Mesendoderm (in vitro differentiated cells): ENCODE results near the gene VENTX.

Experiments
- DNase-seq: peaks from one replicate; pipeline ENCODE4 v3.0.0; 2013
- H2AK5ac ChIP-seq: 2 replicates; pipeline ENCODE4 v1.6.1; 2013; ENCODE audit warnings: low read length, inconsistent platforms
- H2BK120ac ChIP-seq: 2 replicates; pipeline ENCODE4 v1.6.1; 2013; ENCODE audit warnings: low read depth, mild to moderate bottlenecking, low read length, moderate library complexity, mixed read lengths
- H2BK15ac ChIP-seq: replicated peaks from 2 replicates; pipeline ENCODE4 v1.6.1; 2013; ENCODE audit warnings: low read depth, mild to moderate bottlenecking, moderate library complexity
- H2BK5ac ChIP-seq: 2 replicates; pipeline ENCODE4 v1.6.1; 2013; ENCODE audit warnings: low read length, inconsistent platforms
- H3K18ac ChIP-seq: 2 replicates; pipeline ENCODE4 v1.6.1; 2013; ENCODE audit warnings: mild to moderate bottlenecking, low read length, mixed read lengths
- H3K23ac ChIP-seq: one replicate; pipeline ENCODE4 v1.6.1; 2013; ENCODE audit warnings: low read length
- H3K27ac ChIP-seq: 2 replicates; pipeline ENCODE4 v1.5.1; 2013; ENCODE audit warnings: low read depth, mild to moderate bottlenecking, inconsistent platforms, low read length, moderate library complexity
- H3K27me3 ChIP-seq: 2 replicates; pipeline ENCODE4 v1.6.1; 2013; ENCODE audit warnings: low read length, control low read depth, mild to moderate bottlenecking, inconsistent platforms; ENCODE audit not compliant: insufficient read depth, poor library complexity
- H3K36me3 ChIP-seq: 2 replicates; pipeline ENCODE4 v1.6.1; 2013; ENCODE audit warnings: low read length, inconsistent platforms; ENCODE audit not compliant: control insufficient read depth, insufficient read depth
- H3K4ac ChIP-seq: one replicate; pipeline ENCODE4 v1.6.1; 2013; ENCODE audit warnings: low read depth, mild to moderate bottlenecking, low read length, moderate library complexity
- H3K4me1 ChIP-seq: 2 replicates; pipeline ENCODE4 v1.6.1; 2013; ENCODE audit warnings: low read depth, low read length, inconsistent platforms; ENCODE audit not compliant: control insufficient read depth
- H3K4me2 ChIP-seq: 2 replicates; pipeline ENCODE4 v1.6.1; 2013; ENCODE audit warnings: low read length
- H3K4me3 ChIP-seq: 2 replicates; pipeline ENCODE4 v1.5.1; 2013; ENCODE audit warnings: mild to moderate bottlenecking, low read length
- H3K56ac ChIP-seq: one replicate; pipeline ENCODE4 v1.6.1; 2013; ENCODE audit warnings: low read length
- H3K79me1 ChIP-seq: 2 replicates; pipeline ENCODE4 v1.6.1; 2013; ENCODE audit warnings: low read length, inconsistent platforms
- H3K79me2 ChIP-seq: 2 replicates; pipeline ENCODE4 v1.6.1; 2013; ENCODE audit warnings: mild to moderate bottlenecking, low read length; ENCODE audit not compliant: control insufficient read depth, insufficient read depth
- H3K9ac ChIP-seq: 2 replicates; pipeline ENCODE4 v1.6.1; 2013; ENCODE audit warnings: low read length, inconsistent platforms
- H4K5ac ChIP-seq: one replicate; pipeline ENCODE4 v1.6.1; 2013; ENCODE audit warnings: low read length
- H4K8ac ChIP-seq: one replicate; pipeline ENCODE4 v1.6.1; 2013; ENCODE audit warnings: low read depth, mild to moderate bottlenecking, control low read depth, low read length, moderate library complexity
- WGBS: extraction: QIAGEN DNeasy Blood & Tissue Kit; methylation state at CpG from one replicate; pipeline ENCODE4 v1.1.7; 2013; ENCODE audit warnings: low lambda C conversion rate, missing lambda C conversion rate; ENCODE audit not compliant: insufficient coverage; ENCODE audit errors: extremely low coverage; 5-methylcytosine and 5-hydroxymethylcytosine counted together

VENTX gene

GRCh38 chr10:133199992-133200611 lies 37.6 kb upstream of the VENTX start:
- H3K4me1 ChIP-seq = no peaks in the 10 kb centered on the region
- no peak overlapping the region for H3K56ac ChIP-seq
- H3K79me2 ChIP-seq = no peaks in the 10 kb centered on the region
- no peak overlapping the region for H3K18ac ChIP-seq
- H3K27me3 ChIP-seq = no peaks in the 10 kb centered on the region
- no peak overlapping the region for H3K4ac ChIP-seq
- H3K36me3 ChIP-seq = no peaks in the 10 kb centered on the region
- H3K9ac ChIP-seq = no peak overlapping the region
- H2BK5ac ChIP-seq = no peak overlapping the region
- H4K5ac ChIP-seq = no peak overlapping the region
- H3K27ac ChIP-seq = no peak overlapping the region
- no peak overlapping the region for H2BK120ac ChIP-seq
- H2AK5ac ChIP-seq = no peak overlapping the region
- H3K4me3 ChIP-seq = no peak overlapping the region
- DNase-seq = peak; percentile 31
- H3K79me1 ChIP-seq = no peaks in the 10 kb centered on the region
- no peak overlapping the region for H4K8ac ChIP-seq
- no CpG with 5 or more reads among the region's 38 CpGs for WGBS
- H2BK15ac ChIP-seq = no peak overlapping the region
- no peak overlapping the region for H3K23ac ChIP-seq
- no peak overlapping the region for H3K4me2 ChIP-seq

DNA sequence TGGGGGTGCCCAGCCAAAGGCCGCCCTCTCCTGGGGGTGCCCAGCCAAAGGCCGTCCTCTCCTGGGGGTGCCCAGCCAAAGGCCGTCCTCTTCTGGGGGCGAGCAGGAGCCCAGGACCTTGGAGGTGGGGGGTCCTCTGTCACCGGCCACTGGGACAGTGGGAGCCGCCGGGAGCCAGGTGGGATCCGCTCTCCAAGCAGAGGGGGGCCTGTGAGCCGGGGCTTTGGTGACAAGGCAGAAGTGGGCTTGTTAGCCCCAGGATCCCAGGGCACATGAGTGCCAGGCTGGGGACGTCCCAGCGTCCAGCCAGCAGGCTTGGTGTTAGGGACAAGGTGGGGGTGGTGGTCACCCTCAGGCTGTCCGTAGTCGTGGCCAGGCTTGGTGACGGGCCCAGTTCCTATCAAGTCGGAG lies 37.0 kb upstream of the VENTX start:
- H2BK120ac ChIP-seq = no peak overlapping the region
- no peak for DNase-seq
- H3K79me1 ChIP-seq = no peaks in the 10 kb centered on the region
- no peak overlapping the region for H3K4me3 ChIP-seq
- WGBS = no CpG with 5 or more reads among the region's 15 CpGs
- H3K56ac ChIP-seq = no peak overlapping the region
- no peak overlapping the region for H3K27ac ChIP-seq
- H3K4ac ChIP-seq = no peak overlapping the region
- no peak overlapping the region for H3K18ac ChIP-seq
- H3K27me3 ChIP-seq = no peaks in the 10 kb centered on the region
- H2BK15ac ChIP-seq = no peak overlapping the region
- H2AK5ac ChIP-seq = no peak overlapping the region
- H2BK5ac ChIP-seq = no peak overlapping the region
- H3K4me2 ChIP-seq = no peak overlapping the region
- H4K8ac ChIP-seq = no peak overlapping the region
- no peak overlapping the region for H3K9ac ChIP-seq
- H4K5ac ChIP-seq = no peak overlapping the region
- H3K36me3 ChIP-seq = no peaks in the 10 kb centered on the region
- no peak overlapping the region for H3K23ac ChIP-seq
- H3K79me2 ChIP-seq = no peaks in the 10 kb centered on the region
- no peaks in the 10 kb centered on the region for H3K4me1 ChIP-seq

DNA sequence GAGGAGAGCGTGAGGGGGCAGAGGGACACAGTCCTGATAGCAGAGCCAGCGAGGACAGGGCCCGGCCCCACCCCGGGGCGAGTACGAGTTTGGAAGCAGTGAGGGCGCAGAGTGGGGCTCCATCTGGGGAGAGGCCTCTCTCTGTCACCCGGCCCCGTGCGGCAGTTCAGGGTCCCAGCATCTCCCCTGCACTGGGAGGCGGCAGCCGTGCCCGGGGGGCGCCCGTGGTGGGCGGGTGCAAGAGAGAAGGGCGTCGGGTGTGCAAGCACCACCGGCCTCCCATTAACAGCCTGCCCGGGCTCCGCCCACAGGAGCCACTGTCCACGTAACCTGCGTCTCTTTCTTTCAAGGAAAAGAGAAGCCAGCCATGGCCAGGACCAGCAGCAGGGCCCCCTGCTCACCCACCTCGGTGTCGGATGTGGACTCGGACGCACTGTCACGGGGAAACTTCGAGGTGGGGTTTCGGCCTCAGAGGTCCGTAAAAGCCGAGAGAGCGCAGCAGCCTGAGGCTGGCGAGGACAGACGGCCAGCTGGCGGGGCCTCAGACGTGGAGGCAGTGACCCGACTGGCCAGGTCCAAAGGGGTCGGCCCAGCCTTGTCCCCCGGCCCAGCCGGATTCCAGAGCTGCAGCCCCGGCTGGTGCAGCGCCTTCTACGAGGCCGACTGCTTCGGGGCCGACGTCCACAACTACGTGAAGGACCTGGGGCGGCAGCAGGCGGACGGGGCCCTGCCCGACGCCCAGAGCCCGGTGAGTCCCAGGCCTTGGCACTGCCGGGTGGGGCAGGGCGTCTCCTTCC lies 36.3 kb upstream of the VENTX start:
- no peak for DNase-seq
- no CpG with 5 or more reads among the region's 57 CpGs for WGBS
- H3K27me3 ChIP-seq = no peaks in the 10 kb centered on the region
- no peak overlapping the region for H2BK5ac ChIP-seq
- H3K23ac ChIP-seq = no peak overlapping the region
- no peak overlapping the region for H4K8ac ChIP-seq
- no peaks in the 10 kb centered on the region for H3K36me3 ChIP-seq
- no peak overlapping the region for H3K4ac ChIP-seq
- H2BK120ac ChIP-seq = no peak overlapping the region
- no peak overlapping the region for H2BK15ac ChIP-seq
- H3K79me2 ChIP-seq = no peaks in the 10 kb centered on the region
- H2AK5ac ChIP-seq = no peak overlapping the region
- H3K9ac ChIP-seq = no peak overlapping the region
- no peak overlapping the region for H4K5ac ChIP-seq
- no peak overlapping the region for H3K27ac ChIP-seq
- no peak overlapping the region for H3K4me2 ChIP-seq
- no peak overlapping the region for H3K4me3 ChIP-seq
- no peak overlapping the region for H3K56ac ChIP-seq
- H3K18ac ChIP-seq = no peak overlapping the region
- H3K79me1 ChIP-seq = no peaks in the 10 kb centered on the region
- no peaks in the 10 kb centered on the region for H3K4me1 ChIP-seq

DNA sequence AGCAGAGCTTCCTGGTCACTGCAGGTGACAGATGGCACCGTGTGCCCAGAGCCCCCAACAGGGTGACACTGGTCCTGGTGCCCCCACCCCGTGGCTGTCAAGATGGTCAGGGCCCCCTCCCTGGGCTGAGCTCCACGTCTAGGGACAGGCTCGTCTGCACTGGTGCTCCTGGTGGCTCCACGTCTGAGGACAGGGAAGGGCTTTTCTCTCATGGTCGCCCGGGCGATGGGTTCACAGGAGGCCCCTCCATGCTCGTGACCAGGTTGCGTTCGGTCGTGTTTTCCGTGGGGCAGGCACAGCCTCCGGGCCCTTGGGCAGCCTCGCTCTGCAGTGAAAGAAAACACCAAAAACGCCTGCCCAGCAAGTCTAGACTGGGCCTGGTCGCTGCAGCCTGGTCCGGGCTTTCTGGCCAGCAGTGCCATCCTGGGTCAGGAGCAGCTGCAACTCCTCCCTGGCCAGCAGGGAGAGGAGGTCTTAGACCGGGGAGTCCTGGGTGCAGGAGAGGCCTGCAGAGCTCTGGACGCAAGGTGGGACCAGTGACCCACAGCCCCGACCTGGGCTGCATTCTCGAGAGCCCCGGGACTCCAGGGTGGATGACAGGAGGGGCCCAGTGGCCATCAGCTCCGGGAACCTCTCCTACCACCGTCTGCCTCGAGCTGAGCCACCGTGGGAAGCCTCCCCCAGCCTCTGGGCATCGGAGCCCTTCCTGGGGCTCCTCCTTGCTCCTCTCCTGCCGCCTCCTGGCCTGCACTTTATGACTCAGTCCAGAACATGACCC lies 35.5 kb upstream of the VENTX start:
- H3K4ac ChIP-seq = no peak overlapping the region
- no peak overlapping the region for H3K23ac ChIP-seq
- no peak overlapping the region for H4K8ac ChIP-seq
- H3K4me3 ChIP-seq = no peak overlapping the region
- no peak overlapping the region for H2BK120ac ChIP-seq
- H3K4me1 ChIP-seq = no peaks in the 10 kb centered on the region
- WGBS = no CpG with 5 or more reads among the region's 29 CpGs
- H3K4me2 ChIP-seq = no peak overlapping the region
- no peak overlapping the region for H3K18ac ChIP-seq
- no peaks in the 10 kb centered on the region for H3K79me2 ChIP-seq
- H3K56ac ChIP-seq = no peak overlapping the region
- no peak overlapping the region for H3K9ac ChIP-seq
- no peaks in the 10 kb centered on the region for H3K36me3 ChIP-seq
- no peak for DNase-seq
- no peak overlapping the region for H2BK15ac ChIP-seq
- no peak overlapping the region for H2BK5ac ChIP-seq
- no peaks in the 10 kb centered on the region for H3K79me1 ChIP-seq
- H3K27me3 ChIP-seq = no peaks in the 10 kb centered on the region
- no peak overlapping the region for H4K5ac ChIP-seq
- no peak overlapping the region for H2AK5ac ChIP-seq
- no peak overlapping the region for H3K27ac ChIP-seq

- Histone ChIP-seq H3K56ac (no peak overlapping the region), H3K36me3 (no peaks in the 10 kb centered on the region), H2AK5ac (no peak overlapping the region), H3K79me2 (no peaks in the 10 kb centered on the region), H3K4me2 (no peak overlapping the region), H2BK15ac (no peak overlapping the region), H3K27me3 (no peaks in the 10 kb centered on the region), H3K23ac (no peak overlapping the region), H3K79me1 (no peaks in the 10 kb centered on the region), H3K18ac (no peak overlapping the region), H3K27ac (no peak overlapping the region), H3K4me1 (no peaks in the 10 kb centered on the region), H2BK5ac (no peak overlapping the region), H4K5ac (no peak overlapping the region), H3K4ac (no peak overlapping the region), H4K8ac (no peak overlapping the region), H2BK120ac (no peak overlapping the region), H3K4me3 (no peak overlapping the region), H3K9ac (no peak overlapping the region)
- DNase-seq = no peak
- no CpG with 5 or more reads among the region's 62 CpGs for WGBS
Measured at GRCh38 chr10:133202778-133203651, 34.6 kb upstream of the VENTX start.
